DND-41 (cell line): Measurements from ENCODE around the gene CNNM1.

Experiments used
- ATAC-seq: fragments of 200-7000 bp; cut with Tn5 transposase; 3 replicates; pipeline ENCODE4 v1.9.1; 2021; ENCODE audit warnings: low read depth; ENCODE audit not compliant: insufficient read depth
- DNase-seq: peaks from one replicate; pipeline ENCODE4 v3.0.0-alpha.2; 2020
- H2AFZ ChIP-seq: 2 replicates; pipeline ENCODE4 v1.6.0; 2012; ENCODE audit warnings: low read depth, low read length
- H3K27ac ChIP-seq: 2 replicates; pipeline ENCODE4 v1.5.1; 2012; ENCODE audit warnings: low read length, inconsistent platforms
- H3K27me3 ChIP-seq: fragments of 200-600 bp; sonication (generic); 2 replicates; pipeline ENCODE4 v1.6.0; 2012; ENCODE audit warnings: low read length, mild to moderate bottlenecking, inconsistent platforms; ENCODE audit not compliant: insufficient read depth, poor library complexity
- H3K36me3 ChIP-seq: 2 replicates; pipeline ENCODE4 v1.5.1; 2012; ENCODE audit warnings: low read length, inconsistent platforms; ENCODE audit not compliant: insufficient read depth
- H3K4me1 ChIP-seq: 2 replicates; pipeline ENCODE4 v1.5.1; 2012; ENCODE audit warnings: mild to moderate bottlenecking, low read length; ENCODE audit not compliant: insufficient read depth
- H3K4me2 ChIP-seq: 2 replicates; pipeline ENCODE4 v1.6.0; 2012; ENCODE audit warnings: mild to moderate bottlenecking, moderate library complexity, low read length, inconsistent platforms; ENCODE audit not compliant: insufficient read depth
- H3K4me3 ChIP-seq, 2 experiments: fragments of 200-600 bp in 1 of 2; shearing (Covaris generic) in 1 of 2; 2 replicates each; pipeline ENCODE4 v1.5.1; 2012 to 2016; ENCODE audit warnings: inconsistent platforms in 2 of 2, low read length in 2 of 2, mild to moderate bottlenecking in 2 of 2, low read depth in 1 of 2, moderate library complexity in 1 of 2
- H3K79me2 ChIP-seq: 2 replicates; pipeline ENCODE4 v1.6.0; 2012; ENCODE audit warnings: low read length, inconsistent platforms; ENCODE audit not compliant: insufficient read depth
- H3K9ac ChIP-seq: 2 replicates; pipeline ENCODE4 v1.6.0; 2012; ENCODE audit warnings: low read depth, mild to moderate bottlenecking, inconsistent platforms, low read length, moderate library complexity
- H3K9me3 ChIP-seq: 2 replicates; pipeline ENCODE4 v1.5.1; 2012; ENCODE audit warnings: low read length, moderate library complexity, mild to moderate bottlenecking, inconsistent platforms; ENCODE audit not compliant: insufficient read depth, severe bottlenecking
- H4K20me1 ChIP-seq: 2 replicates; pipeline ENCODE4 v1.6.0; 2012; ENCODE audit warnings: low read length; ENCODE audit not compliant: insufficient read depth
- EZH2 ChIP-seq: IDR thresholded peaks from 3 replicates; pipeline ENCODE4 v1.6.1; 2012; ENCODE audit warnings: borderline replicate concordance, low read depth, mild to moderate bottlenecking, moderate library complexity, low read length, inconsistent platforms; ENCODE audit not compliant: severe bottlenecking
- TF ChIP-seq, protein P1 (sequence below): IDR thresholded peaks from 2 replicates; pipeline ENCODE4 v1.5.1; 2012; ENCODE audit warnings: borderline replicate concordance, low read length, moderate library complexity, mild to moderate bottlenecking; ENCODE audit not compliant: poor library complexity, severe bottlenecking; ENCODE audit errors: extremely low read depth

The CNNM1 gene

GRCh38 chr10:99443500-99443899 is 114.3 kb downstream of the CNNM1 start:
- Histone ChIP-seq H2AFZ (no peak overlapping the region), H3K4me3 (no peak overlapping the region), H4K20me1 (no peaks in the 10 kb centered on the region), H3K27me3 (no peaks in the 10 kb centered on the region), H3K27ac (no peak overlapping the region), H3K36me3 (no peaks in the 10 kb centered on the region), H3K79me2 (no peaks in the 10 kb centered on the region), H3K4me1 (no peaks in the 10 kb centered on the region), H3K9ac (no peak overlapping the region), H3K4me2 (no peak overlapping the region), H3K9me3 (no peaks in the 10 kb centered on the region)
- DNase-seq (no peak), ATAC-seq (no peak)
- TF ChIP-seq EZH2: no peak
- TF ChIP-seq, protein P1, sequence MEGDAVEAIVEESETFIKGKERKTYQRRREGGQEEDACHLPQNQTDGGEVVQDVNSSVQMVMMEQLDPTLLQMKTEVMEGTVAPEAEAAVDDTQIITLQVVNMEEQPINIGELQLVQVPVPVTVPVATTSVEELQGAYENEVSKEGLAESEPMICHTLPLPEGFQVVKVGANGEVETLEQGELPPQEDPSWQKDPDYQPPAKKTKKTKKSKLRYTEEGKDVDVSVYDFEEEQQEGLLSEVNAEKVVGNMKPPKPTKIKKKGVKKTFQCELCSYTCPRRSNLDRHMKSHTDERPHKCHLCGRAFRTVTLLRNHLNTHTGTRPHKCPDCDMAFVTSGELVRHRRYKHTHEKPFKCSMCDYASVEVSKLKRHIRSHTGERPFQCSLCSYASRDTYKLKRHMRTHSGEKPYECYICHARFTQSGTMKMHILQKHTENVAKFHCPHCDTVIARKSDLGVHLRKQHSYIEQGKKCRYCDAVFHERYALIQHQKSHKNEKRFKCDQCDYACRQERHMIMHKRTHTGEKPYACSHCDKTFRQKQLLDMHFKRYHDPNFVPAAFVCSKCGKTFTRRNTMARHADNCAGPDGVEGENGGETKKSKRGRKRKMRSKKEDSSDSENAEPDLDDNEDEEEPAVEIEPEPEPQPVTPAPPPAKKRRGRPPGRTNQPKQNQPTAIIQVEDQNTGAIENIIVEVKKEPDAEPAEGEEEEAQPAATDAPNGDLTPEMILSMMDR: no peak
